ENCODE results near the gene TMEM80. TPM values are rescaled to one million over a fixed set of nuclear protein-coding genes. Genes with fewer than 3 reads are reported as not detected.

The TMEM80 gene
- total RNA-seq, 4 donors from 2014 or later = 15.3 to 43.9 (median 38.1) TPM

DNA sequence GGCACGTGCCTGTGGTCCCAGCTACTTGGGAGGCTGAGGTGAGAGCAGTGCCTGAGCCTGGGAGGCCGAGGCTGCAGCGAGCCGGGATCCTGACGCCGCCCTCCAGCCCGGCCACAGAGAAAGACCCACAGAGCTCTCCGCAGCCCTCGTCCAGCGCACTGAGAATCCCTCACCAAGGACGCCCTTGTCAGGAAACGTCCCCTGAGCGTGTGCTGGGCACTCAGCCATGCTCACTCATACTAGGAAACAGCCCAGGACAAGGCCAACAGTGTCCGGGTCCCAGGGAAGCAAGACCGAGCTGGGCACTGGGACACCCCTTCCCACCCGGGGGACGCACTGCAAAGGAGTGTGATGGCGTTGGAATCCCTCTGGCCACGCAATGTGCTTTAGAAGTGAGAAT is 15.1 kb upstream of the TMEM80 start:
- Histone ChIP-seq H3K27ac (no peak overlapping the region), H3K36me3 (peaks cover 0 to 94% (median 0%) of the 10 kb centered on the region in 3 donors), H3K4me3 (no peak overlapping the region), H3K9me3 (no peaks in the 10 kb centered on the region), H3K27me3 (no peaks in the 10 kb centered on the region), H3K4me1 (no peaks in the 10 kb centered on the region)
- DNase-seq (ENCODE audit: low spot score in 2 of 2) = no peak
- WGBS, 2 donors = 76 to 85% methylated on average over 17 to 18 of the region's 19 CpGs
- TF ChIP-seq EP300 (IDR thresholded peaks at IDR 0.05) (no peak), CTCF (IDR thresholded peaks at IDR 0.05) (no peak), POLR2A (IDR thresholded peaks at IDR 0.05) (no peak)

GRCh38 chr11:680970-681369 is 14.6 kb upstream of the TMEM80 start:
- TF ChIP-seq CTCF (IDR thresholded peaks at IDR 0.05) = no peak
- TF ChIP-seq POLR2A (IDR thresholded peaks at IDR 0.05) = no peak
- TF ChIP-seq EP300 (IDR thresholded peaks at IDR 0.05) = no peak
- no peak for DNase-seq (ENCODE audit: low spot score in 2 of 2)
- Histone ChIP-seq H3K4me1 (no peaks in the 10 kb centered on the region), H3K27me3 (no peaks in the 10 kb centered on the region), H3K27ac (no peak overlapping the region), H3K4me3 (no peak overlapping the region), H3K36me3 (peaks cover 0 to 96% (median 0%) of the 10 kb centered on the region in 3 donors), H3K9me3 (no peaks in the 10 kb centered on the region)
- WGBS, 2 donors = 91 to 96% methylated on average over 13 of the region's 13 CpGs

DNA sequence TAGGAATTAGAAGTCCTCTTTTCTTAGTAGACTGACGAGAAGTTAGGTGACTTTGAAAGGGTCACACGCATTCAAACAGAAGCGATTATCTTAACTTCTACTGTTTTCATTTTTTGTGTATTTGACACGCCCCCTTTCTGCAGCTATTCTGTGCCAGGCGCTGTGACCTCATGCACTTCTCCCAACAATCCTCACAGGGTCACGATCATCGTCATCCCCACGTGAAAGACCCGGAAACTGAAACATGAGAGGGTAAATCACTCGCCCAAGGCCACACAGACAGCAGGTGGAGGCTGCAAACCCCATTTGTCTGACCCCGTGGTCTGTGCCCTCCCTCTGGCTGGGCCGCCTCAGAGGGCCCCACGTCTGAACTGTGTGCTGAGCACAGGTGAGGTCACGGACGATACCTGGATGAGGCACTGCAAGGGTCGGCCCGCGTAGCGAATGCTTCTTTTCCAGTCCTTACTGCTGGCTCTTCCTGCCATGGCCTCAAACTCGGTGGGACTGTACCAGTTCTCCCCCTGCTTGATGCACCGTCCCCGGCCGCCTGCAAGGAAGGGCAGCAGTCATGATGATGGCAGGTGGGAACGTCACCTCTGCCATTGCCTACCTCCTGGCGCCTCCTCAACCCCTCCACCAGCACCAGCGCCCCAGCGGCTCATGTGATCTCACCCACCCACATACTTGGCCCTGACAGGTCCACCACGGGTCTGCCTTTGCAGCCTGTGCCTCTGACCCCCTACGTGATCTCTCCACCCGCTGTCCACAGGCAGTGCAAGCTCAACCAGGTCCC is 9.0 kb upstream of the TMEM80 start:
- H3K4me1 ChIP-seq = no peaks in the 10 kb centered on the region
- 87 to 91% methylated on average over 29 to 30 of the region's 30 CpGs for WGBS, 2 donors
- TF ChIP-seq POLR2A (IDR thresholded peaks at IDR 0.05) (no peak), CTCF (IDR thresholded peaks at IDR 0.05) (no peak), EP300 (IDR thresholded peaks at IDR 0.05) (no peak)
- no peaks in the 10 kb centered on the region for H3K9me3 ChIP-seq
- no peaks in the 10 kb centered on the region for H3K27me3 ChIP-seq
- DNase-seq (ENCODE audit: low spot score in 2 of 2) = no peak
- H3K36me3 ChIP-seq = peaks cover 0 to 87% (median 0%) of the 10 kb centered on the region in 3 donors
- no peak overlapping the region for H3K27ac ChIP-seq
- H3K4me3 ChIP-seq = no peak overlapping the region

- H3K4me3 ChIP-seq = no peak overlapping the region
- H3K36me3 ChIP-seq = peaks cover 0 to 77% (median 0%) of the 10 kb centered on the region in 3 donors
- peaks cover 0 to under 1% (median 0%) of the 10 kb centered on the region in 4 donors for H3K4me1 ChIP-seq
- no peak overlapping the region for H3K27ac ChIP-seq
- no peak for TF ChIP-seq CTCF (IDR thresholded peaks at IDR 0.05)
- no peak for TF ChIP-seq POLR2A (IDR thresholded peaks at IDR 0.05)
- no peak for TF ChIP-seq EP300 (IDR thresholded peaks at IDR 0.05)
- DNase-seq (ENCODE audit: low spot score in 2 of 2) = no peak
- H3K9me3 ChIP-seq = no peaks in the 10 kb centered on the region
- 88 to 89% methylated on average over 13 of the region's 13 CpGs for WGBS, 2 donors
- H3K27me3 ChIP-seq = no peaks in the 10 kb centered on the region
Observed at GRCh38 chr11:687751-688150, 7.9 kb upstream of the TMEM80 start.

- peaks cover 0 to 68% (median 0%) of the 10 kb centered on the region in 3 donors for H3K36me3 ChIP-seq
- DNase-seq (ENCODE audit: low spot score in 2 of 2) = no peak
- no peak overlapping the region for H3K4me3 ChIP-seq
- H3K27me3 ChIP-seq = no peaks in the 10 kb centered on the region
- WGBS, 2 donors = 88 to 92% methylated on average over 9 of the region's 9 CpGs
- peaks cover 0 to 10% (median 7%) of the 10 kb centered on the region in 4 donors for H3K4me1 ChIP-seq
- no peak overlapping the region for H3K27ac ChIP-seq
- H3K9me3 ChIP-seq = no peaks in the 10 kb centered on the region
- TF ChIP-seq CTCF (IDR thresholded peaks at IDR 0.05) (no peak), EP300 (IDR thresholded peaks at IDR 0.05) (no peak), POLR2A (IDR thresholded peaks at IDR 0.05) (no peak)
Observed at GRCh38 chr11:688681-689080, 6.9 kb upstream of the TMEM80 start.

All from tibial nerve (tissue), 4 donors.